HG02763 (cell line): ENCODE data around the gene VOPP1.

ENCODE experiments used
- ATAC-seq: cut with Tn5 transposase; IDR thresholded peaks from one replicate; pipeline ENCODE4 v1.9.1; 2021; ENCODE audit warnings: mild to moderate bottlenecking, moderate library complexity; ENCODE audit not compliant: unreplicated experiment

Gene VOPP1

GRCh38 chr7:55557666-55558188 lies 14.6 kb downstream of the VOPP1 start:
- peak; percentile 83 for ATAC-seq

GRCh38 chr7:55556492-55556891 lies 15.8 kb downstream of the VOPP1 start:
- ATAC-seq: no peak

GRCh38 chr7:55556031-55556430 lies 16.3 kb downstream of the VOPP1 start:
- ATAC-seq: peak; percentile 29

GRCh38 chr7:55555160-55555559 lies 17.1 kb downstream of the VOPP1 start:
- ATAC-seq: no peak

- no peak for ATAC-seq
Observed at GRCh38 chr7:55554038-55554437, 18.3 kb downstream of the VOPP1 start.

- no peak for ATAC-seq
Observed at GRCh38 chr7:55553024-55553345, 19.3 kb downstream of the VOPP1 start.

- no peak for ATAC-seq
Observed at GRCh38 chr7:55552320-55553023, 19.8 kb downstream of the VOPP1 start.

GRCh38 chr7:55550841-55551537 lies 21.3 kb downstream of the VOPP1 start:
- ATAC-seq: no peak

- no peak for ATAC-seq
Observed at GRCh38 chr7:55550010-55550663, 22.2 kb downstream of the VOPP1 start.

GRCh38 chr7:55549457-55549856 lies 22.8 kb downstream of the VOPP1 start:
- ATAC-seq: peak; percentile 33

- peak; percentile 45 for ATAC-seq
Observed at GRCh38 chr7:55548295-55548731, 24.0 kb downstream of the VOPP1 start.

GRCh38 chr7:55546814-55547213 lies 25.5 kb downstream of the VOPP1 start:
- ATAC-seq: peak; percentile 39

GRCh38 chr7:55545496-55545895 lies 26.8 kb downstream of the VOPP1 start:
- ATAC-seq: no peak

GRCh38 chr7:55540226-55540858 lies 32.0 kb downstream of the VOPP1 start:
- ATAC-seq: no peak

GRCh38 chr7:55539380-55539779 lies 32.9 kb downstream of the VOPP1 start:
- ATAC-seq: no peak

GRCh38 chr7:55538538-55538937 lies 33.8 kb downstream of the VOPP1 start:
- ATAC-seq: no peak

- no peak for ATAC-seq
Observed at GRCh38 chr7:55537458-55537990, 34.8 kb downstream of the VOPP1 start.

- ATAC-seq: no peak
Observed at GRCh38 chr7:55536619-55537457, 35.5 kb downstream of the VOPP1 start.

GRCh38 chr7:55535617-55536016 lies 36.7 kb downstream of the VOPP1 start:
- ATAC-seq: no peak

GRCh38 chr7:55534916-55535590 lies 37.2 kb downstream of the VOPP1 start:
- ATAC-seq: no peak
